NCI-H226 (cell line): ENCODE results near the gene KLK8.
A peak's percentile ranks its signal among the peaks of the same experiment; 100 is the strongest.
"Not testable (repeated sequence)": the region's sequence is repeated elsewhere in the genome, so short reads cannot be mapped to it uniquely, and the experiment has no call there.

ENCODE experiments used
- DNase-seq: peaks from one replicate; pipeline ENCODE4 v3.0.0-alpha.2; 2015

The KLK8 gene

DNA sequence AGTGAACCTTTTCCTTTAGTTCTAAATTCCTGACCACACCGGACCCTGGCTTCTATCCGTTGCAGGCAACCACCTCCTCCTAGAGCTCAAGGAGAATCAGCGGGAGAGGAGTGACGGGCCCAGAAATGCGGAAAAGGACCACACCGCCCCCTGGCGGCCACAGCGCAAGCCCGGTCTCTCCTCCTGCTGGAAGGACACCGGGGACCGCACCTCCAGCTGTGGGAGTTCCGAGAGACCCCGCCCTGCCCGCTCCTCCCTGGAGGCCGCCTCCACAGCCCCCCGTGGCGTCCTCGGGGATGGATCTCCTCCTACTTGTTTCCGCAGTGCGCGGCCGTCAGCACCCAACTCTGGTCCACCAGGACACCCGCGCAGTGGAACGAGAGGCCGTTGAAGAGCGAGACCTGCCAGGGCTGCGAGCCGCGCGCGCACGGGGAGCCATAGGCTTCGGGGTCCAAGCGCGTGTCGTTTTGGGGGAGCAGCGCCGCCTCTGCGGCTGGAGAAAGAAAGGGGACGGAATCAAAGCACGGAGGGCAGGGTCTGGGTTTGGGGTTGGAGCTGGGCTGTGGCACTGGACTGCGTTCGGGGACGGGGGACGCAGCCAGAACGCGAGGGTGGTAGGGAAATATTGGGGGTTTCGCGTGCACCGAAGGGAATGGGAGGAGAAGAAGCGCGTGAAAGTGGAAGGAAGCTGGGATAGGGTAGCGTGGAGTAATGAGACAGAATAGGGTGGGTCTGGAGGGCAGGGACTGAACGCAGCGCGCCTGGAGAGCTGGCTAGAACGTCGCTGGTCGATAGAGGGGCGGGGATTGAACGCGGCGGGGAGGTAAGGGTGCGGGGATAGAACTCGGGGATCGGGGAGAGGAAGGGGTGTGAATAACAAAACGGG, 15.6 kb upstream of the KLK8 start:
- DNase-seq: peak; percentile 73

DNA sequence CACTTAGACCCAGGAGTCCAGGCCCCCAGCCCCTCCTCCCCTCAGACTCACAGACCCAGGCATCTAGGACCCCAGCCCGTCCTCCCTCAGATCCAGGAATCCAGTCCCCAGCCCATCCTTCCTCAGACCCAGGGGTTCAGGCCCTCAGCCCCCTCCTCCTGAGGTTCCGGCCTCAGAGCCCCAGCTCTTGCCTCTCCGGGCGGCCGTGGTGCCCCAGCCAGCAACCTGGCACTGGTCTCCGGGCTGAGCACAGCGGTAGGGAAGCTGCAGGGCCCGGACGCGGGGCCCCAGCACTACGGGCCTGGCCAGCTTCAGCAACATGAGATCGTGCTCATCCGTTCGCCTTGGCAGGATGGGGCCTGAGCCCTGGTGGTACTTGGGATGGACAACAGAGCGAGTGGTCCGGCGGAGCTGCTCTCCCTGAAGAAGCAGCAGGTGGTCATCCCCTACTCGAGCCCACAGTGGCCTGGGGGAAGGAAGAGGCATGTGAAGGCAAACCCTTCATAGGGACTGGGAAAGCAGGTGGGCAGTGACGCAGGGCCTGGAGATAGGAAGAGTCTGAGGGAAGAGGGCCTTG, 14.4 kb upstream of the KLK8 start:
- DNase-seq: no peak

DNA sequence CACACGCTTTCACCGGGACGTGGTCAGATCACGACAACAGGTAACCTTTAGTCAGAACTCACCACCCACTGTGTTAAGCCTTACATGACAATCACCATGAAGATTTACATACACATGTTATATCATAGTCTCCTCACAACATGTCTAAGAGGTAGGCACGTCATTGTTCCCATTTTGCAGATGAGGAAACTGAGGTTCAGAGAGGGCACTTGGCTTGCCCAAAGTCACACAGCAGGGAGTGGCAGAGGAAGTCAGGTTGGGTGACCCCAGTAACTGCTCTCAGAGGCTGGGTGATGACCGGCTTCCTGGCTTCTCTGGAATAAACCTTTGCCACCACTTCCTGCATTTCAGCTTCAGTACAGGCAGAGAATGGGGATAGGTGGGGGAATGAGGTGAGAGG, 12.8 kb upstream of the KLK8 start:
- DNase-seq: no peak

DNA sequence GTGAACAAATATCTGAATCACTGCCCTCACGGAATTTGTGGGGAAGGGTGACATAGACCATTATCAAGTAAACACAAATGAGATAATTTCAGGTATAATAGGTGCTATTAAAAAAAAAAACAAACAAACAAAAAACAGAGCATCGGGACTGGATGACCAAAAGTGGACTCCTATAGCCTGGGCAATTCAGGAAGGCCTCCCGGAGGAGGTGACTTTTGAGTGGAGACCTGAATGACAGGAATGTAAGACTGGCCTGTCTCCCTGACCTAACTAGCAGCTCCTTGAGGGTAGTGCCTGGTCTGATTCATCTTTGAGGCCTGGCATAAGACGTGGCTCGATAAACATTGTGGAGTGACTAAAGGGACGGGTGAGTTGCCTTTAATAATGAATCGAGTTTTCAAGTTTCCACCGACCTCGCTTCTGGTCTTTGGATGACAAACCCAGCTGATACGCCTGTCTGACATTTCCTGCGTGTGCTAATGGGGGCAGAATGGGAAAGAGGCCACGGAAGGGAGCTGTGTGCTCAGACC, 11.3 kb upstream of the KLK8 start:
- DNase-seq: no peak

DNA sequence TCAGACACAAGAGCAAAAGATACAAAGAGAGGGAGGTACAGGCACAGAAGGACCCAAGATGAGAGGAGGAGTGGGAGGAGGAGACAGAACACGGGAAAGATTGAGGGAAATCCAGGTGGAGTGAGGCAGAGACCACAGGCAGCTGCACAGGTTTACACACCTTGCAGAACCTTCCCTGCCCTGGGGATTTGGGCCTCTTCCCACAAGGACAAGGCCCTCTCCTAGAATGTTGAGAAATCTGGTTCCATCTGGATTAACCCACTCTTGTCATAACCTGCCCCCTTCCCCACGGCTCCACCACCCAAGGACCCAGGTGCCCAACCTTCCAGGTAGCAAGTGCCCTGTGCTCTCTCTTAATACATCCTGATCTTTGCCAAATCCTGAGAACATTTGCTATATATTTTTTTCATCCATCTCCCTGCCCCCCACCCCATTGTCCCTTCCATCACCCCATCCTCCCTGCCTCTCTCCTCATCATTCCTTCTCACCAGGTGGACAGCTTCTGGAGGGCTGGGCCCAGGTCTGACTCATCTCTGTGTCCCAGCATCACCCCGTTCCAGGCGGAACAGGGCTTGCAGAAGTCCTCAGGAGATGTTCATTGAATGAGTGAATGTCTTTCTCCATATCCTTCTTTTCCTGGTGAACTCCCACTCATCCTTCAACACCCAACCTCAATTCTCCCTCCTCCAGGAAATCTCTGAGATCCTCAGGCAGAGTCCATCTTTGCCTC, 8.8 kb upstream of the KLK8 start:
- DNase-seq: no peak

DNA sequence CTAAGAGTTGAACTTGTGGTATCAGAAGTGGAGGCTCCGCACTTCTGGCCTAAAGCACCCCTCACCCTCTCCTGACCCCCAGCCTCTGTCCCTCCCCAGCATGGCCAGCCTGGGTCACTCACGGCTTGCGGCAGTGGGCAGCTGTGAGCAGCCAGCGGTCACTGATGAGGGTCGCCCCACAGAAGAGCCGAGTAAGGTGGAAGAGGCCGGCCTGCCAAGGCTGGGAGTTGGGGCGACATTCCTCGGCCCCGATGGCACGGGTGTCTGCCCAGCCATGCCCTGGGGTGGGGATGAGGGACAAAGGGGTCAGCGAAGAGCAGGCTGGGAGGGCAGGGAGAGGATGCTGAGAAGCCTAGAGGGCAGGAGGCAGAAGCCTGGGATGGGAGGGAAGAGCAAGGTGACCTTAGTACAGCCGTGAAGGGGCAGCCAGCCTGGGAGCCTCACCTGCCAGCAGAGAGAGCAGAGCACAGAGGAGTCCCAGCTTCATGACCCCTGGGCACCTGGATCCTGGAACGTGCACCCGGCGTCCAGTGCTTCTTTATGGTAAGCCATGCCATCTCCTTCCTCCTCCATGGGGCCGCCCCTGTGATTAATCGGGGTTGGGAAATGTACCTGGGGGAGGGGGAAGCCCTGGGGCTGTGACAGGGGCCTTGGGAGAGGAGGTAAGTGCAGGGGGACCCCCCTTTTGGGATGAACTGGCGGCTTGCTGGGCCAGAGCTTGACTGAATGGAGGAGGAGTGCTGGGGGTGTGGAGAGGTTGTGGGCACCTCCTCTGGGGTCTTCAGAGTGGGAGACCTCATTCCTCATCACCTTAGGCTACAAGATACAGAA, 7.9 kb upstream of the KLK8 start:
- no peak for DNase-seq

DNA sequence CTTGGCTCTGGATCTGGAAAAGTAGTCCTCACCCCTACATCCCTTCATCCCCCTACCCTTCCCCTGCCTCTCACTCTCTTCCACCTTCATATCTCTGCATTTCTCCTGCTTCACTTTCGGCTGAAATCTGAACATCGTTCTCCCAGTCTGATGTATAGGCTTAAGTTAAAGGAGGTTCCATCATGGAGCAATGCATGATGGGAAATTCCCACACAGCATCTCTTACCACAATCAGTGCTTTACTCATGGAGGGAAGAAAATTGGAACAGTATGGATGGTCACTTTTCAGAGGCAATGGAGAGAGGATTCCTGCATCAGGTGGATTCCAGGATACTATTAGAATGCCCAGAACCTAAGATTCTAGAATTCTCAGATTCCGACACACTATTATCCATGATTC, 6.1 kb upstream of the KLK8 start:
- no peak for DNase-seq

DNA sequence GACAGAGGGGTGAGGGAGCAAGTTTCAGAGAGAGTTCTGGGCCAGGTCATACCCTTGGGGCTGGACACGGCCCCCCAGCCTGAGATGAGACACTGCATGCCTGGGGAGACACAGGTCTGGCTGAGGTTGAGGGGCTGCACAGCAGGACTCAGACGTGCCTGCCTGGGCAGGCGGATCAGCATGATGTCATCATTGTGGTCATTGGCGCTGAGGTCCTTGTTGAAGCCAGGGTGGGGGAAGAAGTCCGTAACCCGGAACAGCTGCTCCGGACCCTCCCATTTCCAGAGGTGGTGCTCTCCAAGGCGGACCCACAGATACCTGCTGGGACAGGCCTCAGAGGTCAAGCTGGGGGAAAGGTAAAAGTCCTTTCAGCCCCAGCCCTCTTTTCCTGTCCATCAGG, 5.0 kb upstream of the KLK8 start:
- no peak for DNase-seq

DNA sequence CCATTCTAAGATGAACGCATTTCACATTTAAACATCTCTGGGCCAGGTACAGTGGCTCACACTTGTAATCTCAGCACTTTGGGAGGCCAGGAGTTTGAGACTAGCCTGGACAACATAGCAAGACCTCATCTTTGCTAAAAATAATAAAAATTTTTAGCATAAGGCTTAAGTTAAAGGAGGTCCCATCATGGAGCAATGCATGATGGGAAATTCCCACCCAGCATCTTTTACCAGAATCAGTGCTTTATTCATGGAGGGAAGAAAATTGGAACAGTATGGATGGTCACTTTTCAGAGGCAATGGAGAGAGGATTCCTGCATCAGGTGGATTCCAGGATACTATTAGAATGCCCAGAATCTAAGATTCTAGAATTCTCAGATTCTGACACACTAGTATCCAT, 3.8 kb upstream of the KLK8 start:
- no peak for DNase-seq

DNA sequence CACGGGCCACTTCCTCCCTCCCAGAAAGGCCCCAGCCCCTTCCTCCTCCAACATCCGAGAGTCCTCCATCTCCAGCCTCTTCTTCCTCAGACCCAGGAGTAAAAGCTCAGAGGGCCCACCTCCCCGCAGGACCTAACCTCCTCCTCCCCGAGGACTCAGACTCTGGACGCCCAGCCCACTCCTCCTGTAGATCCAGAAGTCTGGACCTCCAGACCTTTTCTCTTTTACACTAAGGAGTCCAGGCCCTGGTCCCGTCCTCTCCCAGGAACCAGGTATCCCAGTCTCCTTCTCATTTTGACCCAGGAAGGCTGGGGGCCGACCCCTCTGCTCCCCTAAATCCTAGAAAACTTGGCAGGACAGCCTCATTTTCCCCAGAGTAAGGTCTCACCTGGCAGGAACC, 1.9 kb upstream of the KLK8 start:
- no peak for DNase-seq

DNA sequence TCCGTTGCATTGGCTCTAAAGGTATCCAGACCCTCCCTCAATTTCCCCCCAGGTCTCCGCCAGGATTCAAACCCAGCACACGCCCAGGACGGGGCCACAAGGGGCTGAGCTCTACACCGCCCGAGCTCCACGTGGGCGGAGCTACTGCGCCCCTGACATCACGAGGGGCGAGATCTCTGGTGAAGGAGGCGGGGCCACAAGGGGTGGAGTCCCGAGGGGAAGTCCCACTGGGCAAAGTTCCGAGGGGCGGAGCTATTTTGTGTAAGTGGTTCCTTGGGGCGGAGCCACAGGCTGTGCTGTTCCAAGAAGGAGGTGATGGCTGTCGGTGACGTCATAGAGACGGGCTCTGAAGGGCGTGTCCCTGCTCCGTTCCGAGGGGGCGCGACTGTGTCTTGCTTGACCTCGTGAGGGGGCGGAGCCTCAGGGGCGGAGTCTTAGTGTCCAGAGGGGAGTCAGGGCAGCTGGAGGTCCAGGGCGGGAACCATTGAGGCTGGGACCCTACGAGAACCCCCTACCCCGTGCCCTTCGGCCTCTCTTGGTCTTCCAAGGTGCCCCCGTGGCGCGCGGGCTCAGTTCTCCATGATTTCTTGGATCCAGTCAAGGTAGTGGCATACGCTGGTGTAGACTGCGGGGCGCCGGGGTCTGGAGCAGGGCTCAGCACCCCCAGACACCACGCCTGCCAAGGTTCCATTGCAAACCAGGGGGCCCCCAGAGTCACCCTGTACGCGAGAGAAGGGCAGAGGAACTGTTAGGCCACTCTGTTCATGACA, 1.3 kb upstream of the KLK8 start:
- DNase-seq: peak; percentile 88

DNA sequence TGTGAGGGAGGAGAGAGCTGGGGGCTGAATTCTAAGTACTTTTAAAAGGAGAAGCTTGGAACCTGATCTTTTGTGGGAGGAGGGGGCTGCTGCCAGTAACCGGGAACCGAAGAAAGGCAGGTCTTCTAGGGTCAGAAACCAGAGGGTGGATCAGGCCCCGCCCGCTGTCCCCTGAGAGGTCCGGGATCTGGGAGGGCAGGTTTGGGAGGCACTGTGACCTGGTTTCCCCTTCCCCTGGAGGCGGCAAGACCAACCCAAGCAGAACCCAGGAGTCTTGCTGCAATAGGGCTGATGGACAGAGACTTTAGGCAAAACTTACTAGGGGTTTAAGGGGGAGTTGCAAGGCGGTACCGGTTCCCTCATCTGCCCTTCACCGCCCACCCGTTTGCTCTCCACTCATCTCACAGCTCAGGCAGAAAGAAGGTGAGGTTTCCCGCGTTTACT, 707 bp upstream of the KLK8 start:
- no peak for DNase-seq

DNA sequence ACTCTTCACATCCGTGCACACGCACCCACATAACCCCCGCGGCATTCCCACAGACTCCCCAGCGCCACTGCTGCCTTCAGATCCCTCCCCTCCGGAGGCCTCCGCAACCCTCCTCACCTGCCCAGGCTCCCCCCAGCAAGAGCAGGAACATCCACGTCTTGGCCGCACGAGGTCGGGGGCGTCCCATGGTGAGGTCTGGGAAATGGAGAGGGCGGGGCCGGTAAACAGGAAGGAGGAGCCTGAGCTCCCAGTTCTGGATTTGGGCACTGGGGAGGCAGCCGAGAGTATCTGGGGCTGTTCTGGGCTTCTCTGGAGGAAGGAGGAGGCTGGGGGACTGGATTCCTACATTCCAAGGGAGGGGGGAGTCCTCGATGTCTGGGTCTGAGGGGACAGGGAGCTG, 423 bp downstream of the KLK8 start:
- no peak for DNase-seq

DNA sequence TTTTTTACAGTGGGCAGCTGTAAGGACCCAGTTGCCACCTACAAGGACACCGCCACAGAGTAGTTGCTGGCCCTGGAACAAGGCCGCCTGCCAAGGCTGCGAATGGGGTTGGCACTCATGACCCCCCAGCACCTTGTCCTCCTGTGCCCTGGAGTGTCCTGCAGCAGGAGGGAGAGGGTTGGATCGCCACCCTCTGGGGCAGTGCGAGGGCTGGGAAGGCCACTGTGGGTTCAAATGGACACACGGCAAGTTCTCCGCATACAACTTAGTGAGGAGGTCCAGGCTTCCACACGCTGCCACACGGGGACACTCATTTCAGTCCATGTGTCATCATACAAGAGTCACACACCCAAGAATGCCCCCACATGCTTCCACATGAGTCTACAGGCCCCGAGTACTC, 978 bp downstream of the KLK8 start:
- no peak for DNase-seq

DNA sequence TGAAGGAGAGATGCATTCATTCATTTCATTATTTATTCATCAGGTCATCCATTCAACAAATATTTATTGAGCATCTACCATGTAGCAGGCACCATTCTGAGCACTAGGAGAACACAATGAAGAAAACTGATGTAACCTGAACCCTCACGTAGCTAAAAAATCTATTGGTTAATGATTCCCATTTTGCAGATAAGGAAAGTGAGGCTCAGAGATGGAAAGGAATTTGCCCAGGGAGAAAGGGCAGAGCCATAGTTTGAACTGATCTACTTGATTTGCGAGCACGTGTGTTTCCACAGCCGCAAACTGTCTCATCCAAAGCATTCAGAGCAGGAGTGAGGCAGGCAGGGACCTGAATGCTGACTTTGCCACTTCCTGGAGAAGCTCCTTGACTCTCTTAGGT, 2.7 kb downstream of the KLK8 start:
- no peak for DNase-seq

DNA sequence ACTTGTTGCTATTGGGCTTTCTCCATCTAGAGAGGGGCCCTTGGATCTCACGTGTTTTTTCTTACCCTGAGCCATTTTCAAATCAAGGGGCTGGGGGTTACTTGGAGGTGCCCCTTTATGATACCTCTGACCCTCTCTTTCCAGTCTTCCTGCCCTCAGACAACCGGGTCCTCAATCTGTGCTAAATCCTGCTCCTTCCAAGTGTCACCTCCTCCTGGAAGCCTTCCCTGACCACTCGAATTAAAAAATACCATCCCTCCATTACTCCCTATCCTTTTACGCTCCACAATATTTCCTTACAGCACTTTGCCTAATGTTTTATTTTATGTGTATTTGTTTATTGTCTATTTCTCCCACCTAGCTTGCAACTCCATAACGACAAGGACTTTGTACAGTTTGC, 3.3 kb downstream of the KLK8 start:
- DNase-seq: no peak

DNA sequence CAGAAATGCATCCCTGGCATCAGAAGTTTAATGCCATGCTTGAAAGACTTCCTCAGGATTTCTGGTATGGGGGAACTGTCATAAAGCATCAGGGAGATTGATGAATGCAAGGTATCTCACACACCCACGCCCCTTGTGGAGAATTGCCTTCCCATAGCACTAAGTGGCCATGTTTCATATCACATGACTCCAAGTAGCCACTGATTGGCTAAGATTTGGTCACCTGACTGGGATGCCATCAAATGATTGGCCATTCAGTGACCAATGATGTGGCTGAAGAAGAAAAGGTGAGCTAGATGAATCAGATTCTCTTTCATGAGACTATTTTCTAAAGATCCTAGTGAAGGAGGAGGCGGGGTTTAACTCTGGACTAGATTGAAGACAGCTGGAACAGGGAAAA, 7.3 kb downstream of the KLK8 start:
- no peak for DNase-seq

DNA sequence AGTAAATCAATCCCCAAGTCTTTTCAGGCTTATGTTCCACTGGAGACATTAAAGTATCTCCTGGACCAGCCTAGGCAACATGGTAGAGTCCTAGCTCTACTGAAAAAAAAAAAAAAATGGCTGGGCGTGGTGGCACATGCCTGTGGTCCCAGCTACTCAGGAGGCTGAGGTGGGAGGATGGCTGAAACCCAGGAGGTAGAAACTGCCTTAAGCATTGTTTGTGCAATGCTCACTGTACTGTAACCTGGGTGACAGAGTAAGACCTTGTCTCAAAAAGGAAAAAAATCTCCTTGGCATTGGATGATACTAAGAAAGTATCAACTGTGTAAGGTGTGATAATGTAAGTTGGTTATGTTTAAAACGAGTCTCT, 8.8 kb downstream of the KLK8 start:
- peak; percentile 71 for DNase-seq

DNA sequence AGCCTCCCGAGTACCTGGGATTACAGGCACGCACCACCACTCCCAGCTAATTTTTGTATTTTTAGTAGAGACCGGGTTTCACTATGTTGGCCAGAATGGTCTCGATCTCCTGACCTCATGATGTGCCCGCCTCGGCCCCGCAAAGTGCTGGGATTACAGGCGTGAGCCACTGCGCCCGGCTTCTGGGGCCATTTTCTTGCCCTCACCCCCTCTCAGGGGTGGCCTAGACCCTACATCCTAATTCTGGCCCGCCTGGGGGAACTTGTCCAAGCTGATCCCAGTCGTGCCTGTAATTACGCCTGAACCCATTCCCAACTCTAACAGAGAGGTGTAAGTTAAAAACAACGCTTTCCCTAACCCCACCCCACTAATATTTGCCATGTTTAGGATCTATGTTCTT, 17.0 kb downstream of the KLK8 start:
- not testable (repeated sequence) for DNase-seq

DNA sequence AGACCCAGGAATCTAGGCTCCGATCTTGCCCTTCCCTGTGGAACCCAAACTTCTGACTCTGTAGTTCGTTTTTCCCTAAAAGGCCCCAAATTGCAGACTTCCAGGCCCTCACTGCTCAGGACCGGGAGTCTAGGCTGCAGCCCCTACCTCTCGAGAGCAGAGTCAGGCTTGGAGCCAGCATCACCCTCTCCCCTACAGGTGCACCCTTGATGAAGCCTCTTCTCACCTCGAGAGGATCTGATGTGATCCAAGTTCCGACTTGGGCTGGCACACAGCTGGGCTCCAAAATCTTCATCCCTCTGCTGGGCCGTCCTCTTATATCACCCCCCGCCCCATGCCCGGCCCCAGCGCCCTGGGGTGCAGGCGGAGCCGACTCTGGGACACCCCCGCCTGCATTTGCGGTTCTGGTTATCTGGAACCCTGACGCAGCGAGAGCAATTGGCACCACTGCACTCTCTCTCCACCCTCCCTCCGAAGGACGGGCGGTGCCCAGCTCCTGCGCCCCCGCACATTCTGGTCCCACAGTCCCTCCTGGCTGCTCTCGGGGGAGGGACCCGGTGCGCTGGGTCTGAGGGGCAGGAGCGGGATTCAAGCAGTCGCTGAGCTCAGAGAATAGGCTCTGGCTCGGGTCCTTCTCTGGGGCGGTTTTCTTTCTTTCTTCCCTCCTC, 17.6 kb downstream of the KLK8 start, which contains the start of gene KLK7:
Gene KLK7 (minus strand): TSS at position 293 of the 668 bp plus-strand sequence. CDS start 1,518 bp downstream, outside the sequence.
- DNase-seq: peak; percentile 58

DNA sequence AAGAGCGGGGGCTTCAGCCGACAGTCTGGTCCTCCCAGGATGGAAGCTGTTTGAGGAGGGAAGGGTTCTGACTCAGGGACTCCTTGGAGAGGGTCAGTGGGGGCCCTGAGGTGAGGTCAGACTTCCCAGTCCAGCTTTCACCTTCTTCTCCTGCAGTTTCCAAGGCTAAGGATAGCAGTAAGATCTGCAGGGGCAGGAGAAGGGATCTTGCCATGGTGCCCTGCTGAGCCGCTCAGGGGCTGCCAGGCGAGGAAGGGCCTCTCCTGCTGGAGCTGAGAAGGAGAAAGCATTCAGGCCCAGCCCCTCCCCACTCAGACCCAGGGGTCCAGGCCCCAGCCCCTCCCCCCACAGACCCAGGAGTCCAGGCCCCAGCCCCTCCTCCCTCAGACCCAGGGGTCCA, 19.2 kb downstream of the KLK8 start:
- no peak for DNase-seq
